Transverse colon (tissue), 4 donors: ENCODE results near the gene ALPG. TPM values are rescaled to one million over a fixed set of nuclear protein-coding genes. Genes with fewer than 3 reads are reported as not detected.
"Not testable (repeated sequence)": the region's sequence is repeated elsewhere in the genome, so short reads cannot be mapped to it uniquely, and the experiment has no call there.

Experiments used
- DNase-seq: peaks from one replicate; pipeline ENCODE4 v3.0.0-alpha.2; 2019
- H3K27ac ChIP-seq, 4 donors: fragments of 200-600 bp; sonication (generic); 2 replicates each; pipeline ENCODE4 v1.5.1; 2016 to 2018; ENCODE audit warnings: inconsistent platforms in 4 of 4
- H3K27me3 ChIP-seq: fragments of 200-600 bp; sonication (generic); 2 replicates; pipeline ENCODE4 v1.5.1; 2017; ENCODE audit warnings: inconsistent platforms
- H3K36me3 ChIP-seq, 4 donors: fragments of 200-600 bp; sonication (generic); 2 replicates each; pipeline ENCODE4 v1.5.1; 2017 to 2019; ENCODE audit warnings: inconsistent platforms in 4 of 4
- H3K4me1 ChIP-seq, 4 donors: fragments of 200-600 bp; sonication (generic); 2 replicates each; pipeline ENCODE4 v1.5.1; 2017 to 2020; ENCODE audit warnings: inconsistent platforms in 4 of 4
- H3K4me3 ChIP-seq, 4 donors: fragments of 200-600 bp; sonication (generic); 1 replicate in 1 of 4; 2 replicates in 3 of 4; pipeline versions ENCODE4 v1.5.1 to v1.6.1; 2017 to 2019; ENCODE audit warnings: inconsistent platforms in 4 of 4
- H3K9me3 ChIP-seq, 2 donors: fragments of 200-600 bp; sonication (generic); 2 replicates each; pipeline ENCODE4 v1.5.1; 2017 to 2019; ENCODE audit warnings: inconsistent platforms in 2 of 2
- EP300 ChIP-seq: sonication (generic); formaldehyde crosslinking; IDR thresholded peaks from one replicate; pipeline ENCODE4 v1.6.1; 2017; ENCODE audit warnings: antibody characterized with exemption, low read depth
- POLR2A ChIP-seq: fragments of 450-650 bp; IDR thresholded peaks from one replicate; pipeline ENCODE4 v1.6.1; 2016; ENCODE audit warnings: antibody characterized with exemption, mild to moderate bottlenecking, moderate library complexity
- POLR2AphosphoS5 ChIP-seq, 3 donors: sonication (generic); formaldehyde crosslinking; IDR thresholded peaks; one replicate each; pipeline ENCODE4 v1.6.1; 2016; ENCODE audit warnings: antibody characterized with exemption in 3 of 3
- WGBS, 2 donors: methylation state at CpG; one replicate each; pipeline ENCODE4 v1.1.5; 2018; ENCODE audit warnings: low coverage in 1 of 2; 5-methylcytosine and 5-hydroxymethylcytosine counted together
- in situ Hi-C, 4 donors: fragments of 200-750 bp; cut with MboI; loops; one replicate each; pipeline versions ENCODE4 v1.15.0 to v1.15.1; 2017; ENCODE audit warnings: low sequenced_read_pairs in 3 of 4, low pct_ligation_motif_present in 1 of 4, low pct_unique_long_range_greater_than_20kb in 1 of 4
- intact Hi-C: fragments of 100-400 bp; cut with DNase I; formaldehyde crosslinking; loops from one replicate; pipeline ENCODE4 v1.15.1; 2023; ENCODE audit warnings: low total_unique reads
- total RNA-seq, 4 donors: library from RNA; depleted of rRNA; stranded (reverse); fragments of >200 nt; gene quantifications; one replicate each; pipeline ENCODE4 v1.1.0, GENCODE V29; 2016
- TF ChIP-seq, protein P1 (sequence below), 5 experiments: fragments of 200-600 bp in 3 of 5; fragments of 450-650 bp in 2 of 5; sonication (generic) in 3 of 5; IDR thresholded peaks; 1 replicate in 2 of 5; 2 replicates in 3 of 5; pipeline ENCODE4 v1.5.1; 2016 to 2017; ENCODE audit warnings: antibody characterized with exemption in 5 of 5, inconsistent platforms in 3 of 5, mild to moderate bottlenecking in 2 of 5, moderate library complexity in 1 of 5

The ALPG gene
- total RNA-seq, 4 donors from 2014 or later: not detected

DNA sequence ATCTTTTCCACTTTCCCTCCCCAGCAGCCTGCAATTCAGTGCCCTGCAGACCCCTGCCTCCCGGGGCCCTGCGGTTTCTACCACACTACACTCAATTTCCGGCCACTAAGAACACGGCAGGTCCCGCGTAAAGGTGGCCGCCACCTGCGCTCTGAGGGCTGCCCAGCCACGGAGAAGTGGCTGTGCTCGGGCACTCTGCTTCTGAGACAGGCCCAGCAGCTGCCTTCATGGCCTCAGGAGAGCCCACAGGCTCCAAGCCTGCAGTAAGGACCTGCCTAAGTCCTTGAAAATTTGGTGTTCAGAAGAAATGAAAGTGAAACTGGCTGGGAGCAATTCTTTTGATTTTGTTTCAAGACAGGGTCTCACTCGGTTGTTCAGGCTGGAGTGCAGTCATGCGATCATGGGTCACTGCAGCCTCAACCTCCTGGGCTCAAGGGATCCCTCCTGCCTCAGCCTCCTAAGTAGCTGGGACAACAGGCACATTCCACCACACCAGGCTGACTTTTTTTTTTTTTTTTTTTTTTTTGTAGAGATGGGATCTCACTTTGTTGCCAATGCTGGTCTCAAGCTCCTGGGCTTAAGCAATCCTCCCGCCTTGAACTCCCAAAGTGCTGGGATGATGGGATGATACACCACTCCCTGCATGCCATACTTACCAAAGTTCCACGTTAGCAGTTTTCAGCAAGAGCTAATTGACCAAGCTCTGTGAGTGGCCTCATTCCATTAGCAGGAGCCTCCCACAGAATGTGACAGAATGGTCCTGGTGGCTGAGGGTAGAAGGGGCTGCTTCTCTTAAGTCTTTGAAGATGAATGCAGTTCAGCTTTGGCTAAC is 42.6 kb upstream of the ALPG start:
- no peak for DNase-seq
- TF ChIP-seq POLR2A: no peak
- TF ChIP-seq EP300: no peak
- TF ChIP-seq, protein P1, sequence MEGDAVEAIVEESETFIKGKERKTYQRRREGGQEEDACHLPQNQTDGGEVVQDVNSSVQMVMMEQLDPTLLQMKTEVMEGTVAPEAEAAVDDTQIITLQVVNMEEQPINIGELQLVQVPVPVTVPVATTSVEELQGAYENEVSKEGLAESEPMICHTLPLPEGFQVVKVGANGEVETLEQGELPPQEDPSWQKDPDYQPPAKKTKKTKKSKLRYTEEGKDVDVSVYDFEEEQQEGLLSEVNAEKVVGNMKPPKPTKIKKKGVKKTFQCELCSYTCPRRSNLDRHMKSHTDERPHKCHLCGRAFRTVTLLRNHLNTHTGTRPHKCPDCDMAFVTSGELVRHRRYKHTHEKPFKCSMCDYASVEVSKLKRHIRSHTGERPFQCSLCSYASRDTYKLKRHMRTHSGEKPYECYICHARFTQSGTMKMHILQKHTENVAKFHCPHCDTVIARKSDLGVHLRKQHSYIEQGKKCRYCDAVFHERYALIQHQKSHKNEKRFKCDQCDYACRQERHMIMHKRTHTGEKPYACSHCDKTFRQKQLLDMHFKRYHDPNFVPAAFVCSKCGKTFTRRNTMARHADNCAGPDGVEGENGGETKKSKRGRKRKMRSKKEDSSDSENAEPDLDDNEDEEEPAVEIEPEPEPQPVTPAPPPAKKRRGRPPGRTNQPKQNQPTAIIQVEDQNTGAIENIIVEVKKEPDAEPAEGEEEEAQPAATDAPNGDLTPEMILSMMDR (IDR thresholded peaks at IDR 0.05): no peak
- TF ChIP-seq POLR2AphosphoS5 (IDR thresholded peaks at IDR 0.05): no peak
- H3K9me3 ChIP-seq: no peaks in the 10 kb centered on the region
- H3K4me3 ChIP-seq: peak overlapping the region in 1 of 4 donors; percentile 29
- intact Hi-C loops: no loop called here
- no peaks in the 10 kb centered on the region for H3K36me3 ChIP-seq
- H3K27ac ChIP-seq: no peak overlapping the region
- 40 to 72% methylated on average over 1 to 14 of the region's 14 CpGs for WGBS, 2 donors
- in situ Hi-C loops: no loop called here
- H3K4me1 ChIP-seq: peaks cover 0 to 4% (median 0%) of the 10 kb centered on the region in 4 donors
- no peaks in the 10 kb centered on the region for H3K27me3 ChIP-seq

DNA sequence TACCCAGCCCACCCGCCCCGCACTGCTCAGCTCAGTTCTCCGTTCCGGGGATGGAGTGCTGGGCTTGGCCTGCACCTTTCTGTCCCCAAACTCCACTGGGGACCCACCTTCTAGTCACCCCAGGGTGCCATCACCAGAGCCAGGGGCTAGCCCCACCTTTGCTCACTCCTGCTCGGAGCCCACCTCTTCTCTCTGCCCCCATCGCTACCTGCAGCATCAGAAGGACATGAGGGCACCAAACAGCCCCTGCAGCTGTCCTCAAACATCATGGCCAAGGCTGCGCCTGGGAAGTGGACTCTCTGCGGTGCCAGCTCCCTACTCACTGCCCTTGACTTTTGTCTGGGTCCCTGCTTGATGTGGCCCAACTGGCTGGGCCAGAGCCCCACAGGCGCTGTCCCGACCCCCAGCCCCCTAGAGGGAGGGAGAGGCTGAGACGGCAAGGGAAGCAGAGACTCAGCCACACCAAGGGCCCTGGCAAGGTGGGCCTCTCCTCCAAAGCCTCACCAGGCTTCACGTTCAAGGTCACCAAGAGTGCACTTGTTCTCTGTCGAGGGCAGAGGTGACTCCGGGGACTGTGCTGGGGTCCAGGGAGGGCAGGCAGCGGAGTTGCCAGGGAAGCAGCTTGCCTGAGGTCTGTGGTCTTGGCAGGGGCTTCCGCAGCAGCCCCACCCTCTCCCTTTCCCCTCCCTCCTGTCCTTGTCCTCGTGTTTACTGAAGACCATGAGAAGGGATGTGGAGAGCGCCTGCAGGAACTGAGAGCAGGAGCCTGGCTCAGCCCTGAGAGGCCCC is 41.6 kb upstream of the ALPG start:
- H3K27me3 ChIP-seq, H3K27ac ChIP-seq, intact Hi-C loops, DNase-seq, H3K36me3 ChIP-seq, H3K4me3 ChIP-seq, H3K4me1 ChIP-seq, H3K9me3 ChIP-seq, in situ Hi-C loops: not testable (repeated sequence)
- WGBS, 2 donors: 81% methylated on average over 17 of the region's 18 CpGs; no CpG with 5 or more reads in 1 of the 2 donors

DNA sequence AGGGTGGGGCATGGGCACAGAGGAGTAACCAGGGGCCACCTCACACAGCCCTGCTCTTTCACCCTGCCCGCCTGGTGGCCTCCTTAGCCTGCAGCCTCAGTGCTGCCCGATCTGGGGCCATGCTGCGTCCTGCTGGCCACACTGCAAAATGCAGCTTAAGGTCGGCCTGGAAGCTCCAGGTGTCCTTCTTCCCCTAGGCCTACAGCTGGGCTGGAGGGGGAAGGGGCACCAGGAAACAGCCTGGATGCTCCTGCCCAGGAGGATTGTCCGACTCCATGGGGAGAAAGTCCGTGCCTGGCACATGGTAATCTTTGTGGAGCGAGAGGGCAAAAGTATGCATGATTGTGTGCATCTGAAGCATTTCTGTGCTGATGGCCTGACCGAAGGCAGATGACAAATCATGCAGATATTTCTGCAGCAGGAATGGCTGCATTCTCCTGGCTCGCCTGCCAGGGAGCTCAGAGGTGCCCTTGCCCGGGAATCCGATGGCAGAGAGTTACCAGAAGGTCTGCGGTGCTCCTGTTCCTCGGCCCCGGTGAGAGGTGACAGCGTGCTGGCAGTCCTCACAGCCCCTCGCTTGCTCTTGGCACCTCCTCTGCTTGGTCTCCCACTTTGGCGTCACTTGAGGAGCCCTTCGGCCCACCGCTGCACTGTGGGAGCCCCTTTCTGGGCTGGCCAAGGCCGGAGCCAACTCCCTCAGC is 40.9 kb upstream of the ALPG start:
- Histone ChIP-seq H3K9me3 (no peaks in the 10 kb centered on the region), H3K36me3 (no peaks in the 10 kb centered on the region), H3K4me3 (no peak overlapping the region), H3K27ac (no peak overlapping the region), H3K27me3 (no peaks in the 10 kb centered on the region), H3K4me1 (peaks cover 0 to 4% (median 0%) of the 10 kb centered on the region in 4 donors)
- intact Hi-C loops: no loop called here
- DNase-seq: no peak
- in situ Hi-C loops: no loop called here
- WGBS, 2 donors: 61% methylated on average over 15 of the region's 20 CpGs; no CpG with 5 or more reads in 1 of the 2 donors
- no peak for TF ChIP-seq EP300
- TF ChIP-seq, protein P1 (IDR thresholded peaks at IDR 0.05): peak; percentile 18 to 56 (median 35)

DNA sequence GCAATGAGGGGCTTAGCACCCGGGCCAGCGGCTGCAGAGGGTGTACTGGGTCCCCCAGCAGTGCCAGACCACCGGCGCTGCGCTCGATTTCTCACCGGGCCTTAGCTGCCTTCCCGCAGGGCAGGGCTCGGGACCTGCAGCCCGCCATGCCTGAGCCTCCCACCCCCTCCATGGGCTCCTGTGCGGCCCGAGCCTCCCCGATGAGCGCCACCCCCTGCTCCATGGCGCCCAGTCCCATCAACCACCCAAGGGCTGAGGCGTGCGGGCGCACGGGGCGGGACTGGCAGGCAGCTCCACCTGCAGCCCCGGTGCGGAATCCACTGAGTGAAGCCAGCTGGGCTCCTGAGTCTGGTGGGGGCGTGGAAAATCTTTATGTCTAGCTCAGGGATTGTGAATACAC is 40.2 kb upstream of the ALPG start:
- H3K27ac ChIP-seq, DNase-seq, H3K4me1 ChIP-seq, H3K27me3 ChIP-seq, H3K9me3 ChIP-seq, in situ Hi-C loops, H3K36me3 ChIP-seq, intact Hi-C loops, H3K4me3 ChIP-seq: not testable (repeated sequence)
- WGBS, 2 donors: 83% methylated on average over 18 of the region's 23 CpGs; no CpG with 5 or more reads in 1 of the 2 donors

DNA sequence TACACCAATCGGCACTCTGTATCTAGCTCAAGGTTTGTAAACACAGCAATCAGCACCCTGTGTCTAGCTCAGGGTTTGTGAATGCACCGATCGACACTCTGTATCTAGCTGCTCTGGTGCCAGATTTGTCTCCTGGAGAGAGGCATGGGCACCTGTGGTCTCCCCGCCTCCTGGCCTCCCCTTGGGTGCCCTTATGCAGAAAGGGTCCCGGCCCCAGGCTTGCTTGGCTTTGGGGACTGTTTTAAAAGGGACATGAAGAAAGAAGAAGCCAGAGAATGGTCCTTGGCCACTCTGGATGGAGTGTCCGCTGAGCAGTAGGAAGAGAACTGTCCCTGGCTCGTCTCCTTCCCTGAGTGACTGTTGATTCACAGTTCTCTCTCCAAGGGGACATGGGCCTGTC is 39.6 kb upstream of the ALPG start:
- Histone ChIP-seq H3K36me3 (no peaks in the 10 kb centered on the region), H3K9me3 (no peaks in the 10 kb centered on the region), H3K27ac (no peak overlapping the region), H3K27me3 (no peaks in the 10 kb centered on the region), H3K4me1 (peaks cover 0 to 4% (median 0%) of the 10 kb centered on the region in 4 donors), H3K4me3 (no peak overlapping the region)
- intact Hi-C loops (no loop called here), in situ Hi-C loops (no loop called here)
- no peak for TF ChIP-seq POLR2A
- no peak for TF ChIP-seq POLR2AphosphoS5 (IDR thresholded peaks at IDR 0.05)
- TF ChIP-seq, protein P1 (IDR thresholded peaks at IDR 0.05): no peak
- TF ChIP-seq EP300: no peak
- no peak for DNase-seq
- 65% methylated on average over 4 of the region's 7 CpGs; no CpG with 5 or more reads in 1 of the 2 donors for WGBS, 2 donors
